Epithelial cell of esophagus (primary cell): Measurements from ENCODE around the gene EFCAB10.
"Not testable (repeated sequence)": the region's sequence is repeated elsewhere in the genome, so short reads cannot be mapped to it uniquely, and the experiment has no call there.

Experiments
- DNase-seq: peaks from one replicate; pipeline ENCODE4 v3.0.0; 2010; ENCODE audit warnings: low read depth
- H3K4me3 ChIP-seq: 2 replicates; pipeline ENCODE4 v1.5.1; 2011; ENCODE audit warnings: mild to moderate bottlenecking, low read length, control low read depth
- TF ChIP-seq, protein P1 (sequence below): IDR thresholded peaks from 2 replicates; pipeline ENCODE4 v1.5.1; 2011; ENCODE audit warnings: low read depth, mild to moderate bottlenecking, low read length, control low read depth, inconsistent platforms; ENCODE audit not compliant: insufficient read depth; ENCODE audit errors: missing control alignments

EFCAB10 gene

DNA sequence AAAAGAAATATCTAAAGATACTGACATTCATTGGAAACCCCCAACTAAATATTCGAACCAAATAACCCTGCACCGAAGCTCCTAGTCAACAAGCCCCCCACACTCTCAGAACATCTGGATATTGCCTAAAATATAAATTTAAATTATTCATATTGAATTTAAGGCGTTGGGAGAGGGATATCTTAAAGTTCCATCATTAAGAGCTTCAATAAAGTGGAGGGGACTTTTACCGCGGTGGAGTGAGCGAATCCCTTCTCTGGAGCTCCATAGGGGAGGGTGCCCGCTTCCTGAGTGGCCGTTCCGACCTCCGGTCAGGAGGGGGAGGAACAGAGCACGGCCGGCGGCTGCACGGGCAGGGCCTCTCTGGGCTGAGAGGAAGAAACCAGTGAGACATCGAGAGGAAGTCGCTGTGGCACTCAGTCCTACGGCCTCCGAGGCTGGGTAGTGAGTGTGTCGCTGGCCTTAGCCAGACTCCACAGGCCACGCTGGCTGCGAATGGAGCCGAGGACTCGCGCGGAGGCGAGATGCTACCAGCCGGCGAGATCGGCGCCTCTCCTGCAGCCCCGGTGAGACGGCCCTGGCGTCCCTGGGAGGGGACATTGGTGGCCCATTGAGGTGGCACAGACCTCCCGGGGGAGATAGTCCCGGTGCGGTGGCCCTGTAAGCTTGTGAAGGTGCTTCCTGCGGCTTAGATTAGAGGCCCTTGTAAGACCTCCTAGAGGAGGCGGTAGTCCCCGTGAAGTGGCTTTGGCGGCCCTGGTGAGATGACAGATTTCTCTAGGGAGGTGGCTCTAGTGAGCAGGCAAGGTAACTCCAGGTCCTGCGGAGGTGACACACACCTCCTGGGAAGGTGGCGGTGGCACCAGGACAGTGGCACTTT lies 49.3 kb downstream of the EFCAB10 start, which contains the start of gene RINT1:
TSS of gene RINT1 (plus strand) at position 410 of the 880 bp plus-strand sequence. CDS start at position 525, 115 bp downstream.
- H3K4me3 ChIP-seq = peak within 1 kb of the TSS; percentile 96
- peak; percentile 91 for DNase-seq
- TF ChIP-seq, protein P1, sequence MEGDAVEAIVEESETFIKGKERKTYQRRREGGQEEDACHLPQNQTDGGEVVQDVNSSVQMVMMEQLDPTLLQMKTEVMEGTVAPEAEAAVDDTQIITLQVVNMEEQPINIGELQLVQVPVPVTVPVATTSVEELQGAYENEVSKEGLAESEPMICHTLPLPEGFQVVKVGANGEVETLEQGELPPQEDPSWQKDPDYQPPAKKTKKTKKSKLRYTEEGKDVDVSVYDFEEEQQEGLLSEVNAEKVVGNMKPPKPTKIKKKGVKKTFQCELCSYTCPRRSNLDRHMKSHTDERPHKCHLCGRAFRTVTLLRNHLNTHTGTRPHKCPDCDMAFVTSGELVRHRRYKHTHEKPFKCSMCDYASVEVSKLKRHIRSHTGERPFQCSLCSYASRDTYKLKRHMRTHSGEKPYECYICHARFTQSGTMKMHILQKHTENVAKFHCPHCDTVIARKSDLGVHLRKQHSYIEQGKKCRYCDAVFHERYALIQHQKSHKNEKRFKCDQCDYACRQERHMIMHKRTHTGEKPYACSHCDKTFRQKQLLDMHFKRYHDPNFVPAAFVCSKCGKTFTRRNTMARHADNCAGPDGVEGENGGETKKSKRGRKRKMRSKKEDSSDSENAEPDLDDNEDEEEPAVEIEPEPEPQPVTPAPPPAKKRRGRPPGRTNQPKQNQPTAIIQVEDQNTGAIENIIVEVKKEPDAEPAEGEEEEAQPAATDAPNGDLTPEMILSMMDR = peak; percentile 87

DNA sequence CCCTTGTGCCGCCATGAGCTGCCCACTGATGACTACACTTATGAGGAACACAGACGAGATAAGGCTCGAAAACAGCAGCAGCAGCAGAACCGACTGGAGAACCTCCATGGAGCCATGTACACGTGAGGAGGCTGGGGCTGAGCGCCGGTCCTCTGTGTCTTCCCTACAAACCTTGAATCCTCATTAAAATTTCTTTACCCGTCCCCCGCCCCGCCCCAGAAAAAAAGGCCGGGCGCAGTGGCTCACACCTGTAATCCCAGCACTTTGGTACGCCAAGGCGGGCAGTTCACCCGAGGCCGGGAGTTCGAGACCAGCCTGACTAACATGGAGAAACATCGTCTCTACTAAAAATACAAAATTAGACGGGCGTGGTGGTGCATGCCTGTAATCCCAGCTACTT lies 50.7 kb downstream of the EFCAB10 start:
- TF ChIP-seq, protein P1 = no peak
- no peak overlapping the region for H3K4me3 ChIP-seq
- no peak for DNase-seq

DNA sequence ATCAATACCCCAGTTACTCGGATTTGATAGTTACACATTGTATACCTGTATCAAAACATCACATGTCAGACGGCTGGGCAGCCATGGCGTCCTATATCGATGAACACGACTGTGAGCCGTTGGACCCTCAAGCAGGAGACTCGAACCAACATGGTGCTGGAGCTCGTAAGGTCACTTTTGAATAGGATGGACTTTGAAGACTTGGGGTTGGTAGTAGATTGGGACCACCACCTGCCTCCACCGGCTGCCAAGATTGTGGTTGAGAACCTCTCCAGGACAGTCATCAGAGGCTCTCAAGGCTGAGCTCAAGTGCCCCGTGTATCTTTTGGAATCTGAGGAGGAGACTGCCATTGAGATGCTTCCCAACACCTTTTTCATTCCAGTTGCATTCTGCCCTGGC lies 51.2 kb downstream of the EFCAB10 start:
- no peak for DNase-seq
- H3K4me3 ChIP-seq = no peak overlapping the region
- TF ChIP-seq, protein P1 = no peak

DNA sequence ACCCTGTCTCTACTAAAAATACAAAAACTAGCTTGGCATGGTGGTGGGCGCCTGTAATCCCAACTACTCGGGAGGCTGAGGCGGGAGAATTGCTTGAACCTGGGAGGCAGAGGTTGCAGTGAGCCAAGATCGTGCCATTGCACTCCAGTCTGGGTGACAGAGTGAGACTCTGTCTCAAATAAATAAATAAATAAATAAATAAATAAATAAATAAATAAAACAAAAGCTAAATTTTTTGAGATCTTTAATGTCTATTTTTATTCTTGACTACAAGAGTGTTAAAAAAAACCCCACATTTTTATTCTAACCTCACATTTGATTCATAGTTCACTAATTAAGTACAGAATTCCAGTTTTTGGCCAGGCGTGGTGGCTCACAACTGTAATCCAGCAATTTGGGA lies 53.6 kb downstream of the EFCAB10 start:
- H3K4me3 ChIP-seq, DNase-seq: not testable (repeated sequence)

DNA sequence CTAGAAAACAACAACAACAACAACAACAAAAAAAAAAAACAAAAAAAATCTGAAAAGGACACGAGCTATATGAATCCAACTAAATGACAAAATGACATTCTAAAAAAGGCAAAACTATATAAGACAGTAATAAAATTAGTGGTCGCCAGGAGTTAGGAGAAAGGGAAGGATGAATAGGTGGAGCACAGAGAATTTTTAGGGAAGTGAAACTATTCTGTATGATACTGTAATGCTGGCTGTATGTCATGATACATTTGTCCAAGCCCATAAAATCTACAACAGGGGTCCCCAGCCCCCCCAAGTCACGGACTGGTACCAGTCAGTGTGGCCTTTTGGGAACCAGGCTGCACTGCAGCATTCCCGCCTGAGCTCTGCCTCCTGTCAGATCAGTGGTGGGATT lies 56.5 kb downstream of the EFCAB10 start:
- no peak overlapping the region for H3K4me3 ChIP-seq

DNA sequence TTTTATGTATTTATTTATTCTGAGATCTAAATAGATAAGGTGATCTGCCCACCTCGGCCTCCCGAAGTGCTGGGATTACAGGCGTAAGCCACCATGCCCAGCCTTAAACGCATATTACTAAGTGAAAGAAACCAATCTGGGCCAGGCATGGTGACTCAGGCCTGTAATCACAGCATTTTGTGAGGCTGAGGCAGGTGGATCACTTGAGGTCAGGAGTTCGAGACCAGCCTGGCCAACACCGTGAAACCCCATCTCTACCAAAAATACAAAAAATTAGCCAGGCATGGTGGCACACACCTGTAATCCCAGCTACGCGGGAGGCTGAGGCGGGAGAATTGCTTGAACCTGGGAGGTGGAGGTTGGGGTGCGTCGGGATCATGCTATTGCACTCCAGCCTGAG lies 56.9 kb downstream of the EFCAB10 start:
- DNase-seq, H3K4me3 ChIP-seq: not testable (repeated sequence)

More for the DNA sequence above, 56.5 kb downstream of the EFCAB10 start:
- TF ChIP-seq, protein P1 = no peak
- DNase-seq = no peak

DNA sequence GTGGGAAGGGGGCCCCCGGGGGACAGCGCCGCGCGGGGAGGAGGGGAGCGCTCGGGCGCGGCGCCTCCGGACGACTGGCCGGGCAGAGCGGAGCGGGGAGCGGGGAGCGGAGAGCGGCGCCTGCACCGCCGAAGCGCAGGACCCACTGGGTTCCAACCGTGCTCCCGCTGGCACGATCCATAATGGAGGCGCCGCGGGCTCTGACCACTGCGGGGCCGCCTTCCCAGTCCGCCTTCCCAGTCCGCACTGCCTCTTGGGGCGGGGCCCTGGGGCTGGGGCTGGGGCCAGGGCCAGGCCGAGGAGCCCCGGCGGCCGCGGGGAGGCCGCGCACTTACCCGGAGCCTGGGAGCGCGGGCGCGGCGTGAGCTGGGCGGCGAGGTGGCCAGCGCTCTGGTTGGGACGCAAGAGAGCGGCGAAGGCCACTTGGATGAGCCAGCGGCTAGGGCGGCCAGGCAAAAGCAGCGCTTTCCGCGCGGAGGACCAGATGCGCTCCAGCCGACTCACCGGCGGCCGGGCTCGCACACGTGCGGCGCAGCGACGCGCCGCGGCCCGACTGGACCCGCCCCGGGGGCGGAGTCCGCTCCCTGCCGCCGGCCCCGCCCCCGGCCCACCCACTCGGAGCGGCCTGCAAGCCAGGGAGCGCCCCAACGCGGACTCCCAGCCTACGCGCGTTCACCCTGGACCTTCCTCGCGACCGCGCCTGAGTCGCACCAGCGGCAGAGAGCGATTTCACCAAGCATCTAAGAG lies 59.4 kb downstream of the EFCAB10 start, which contains the start of gene PUS7:
TSS of gene PUS7 (minus strand) at position 555 of the 747 bp plus-strand sequence. CDS start 13,759 bp downstream, outside the sequence.
- DNase-seq = peak; percentile 93
- TF ChIP-seq, protein P1 = no peak
- H3K4me3 ChIP-seq = peak within 1 kb of the TSS; percentile 75
